ENCODE measurements around the gene TECPR2. TPM values are rescaled to one million over a fixed set of nuclear protein-coding genes. Genes with fewer than 3 reads are reported as not detected.

TECPR2 gene
- total and polyA plus RNA-seq, 2 of the 13 experiments (the other 11 are each of a cell fraction or from before 2014, with no cell fraction given): 3.5 to 5.7 TPM

DNA sequence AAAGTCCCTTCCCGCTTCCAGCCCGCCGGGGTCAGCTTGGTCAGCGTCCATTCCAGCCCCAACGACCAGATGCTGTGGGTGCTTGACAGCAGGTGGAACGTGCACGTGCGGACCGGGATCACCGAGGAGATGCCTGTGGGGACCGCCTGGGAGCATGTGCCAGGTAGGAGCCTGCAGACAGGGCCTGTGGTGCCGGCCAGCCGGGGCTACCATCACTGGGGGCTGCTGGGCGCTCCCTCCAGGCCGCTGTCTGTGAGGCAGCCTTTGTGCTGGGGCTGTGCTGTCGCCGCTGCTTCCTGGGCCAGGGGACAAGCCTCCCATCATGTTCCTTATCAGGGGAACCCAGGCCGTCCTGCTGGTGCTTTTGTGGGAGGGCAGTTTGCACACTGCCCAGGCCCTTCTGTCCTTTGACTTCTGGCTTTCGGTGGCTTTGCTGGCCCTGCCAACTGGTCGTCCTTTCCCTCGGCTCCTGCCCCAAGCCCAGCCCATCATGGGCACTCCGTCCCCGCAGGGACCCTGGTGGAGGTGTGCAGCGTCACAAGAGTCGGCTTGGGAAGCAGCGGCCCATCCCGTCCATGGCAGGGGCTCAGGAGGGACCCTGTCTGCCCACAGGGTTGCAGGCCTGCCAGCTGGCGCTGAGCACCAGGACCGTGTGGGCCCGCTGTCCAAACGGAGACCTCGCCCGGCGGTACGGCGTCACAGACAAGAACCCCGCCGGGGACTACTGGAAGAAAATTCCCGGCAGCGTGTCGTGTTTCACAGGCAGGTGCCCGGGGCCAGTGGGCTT lies 134.4 kb downstream of the TECPR2 start:
- Histone ChIP-seq H3K4me1 (ENCODE audit: insufficient read depth, low read length) (peaks cover 13% of the 10 kb centered on the region), H3K9ac (ENCODE audit: insufficient read depth, low read depth, low read length) (no peak overlapping the region), H3K4me3 (replicated peaks in 1 of 3; ENCODE audit: insufficient read depth in 1 of 3, low read depth in 2 of 3, low read length in 3 of 3) (no peak overlapping the region), H3K4me2 (ENCODE audit: low read depth, low read length) (no peak overlapping the region), H3K9me3 (ENCODE audit: low read length) (no peaks in the 10 kb centered on the region), H3K79me2 (ENCODE audit: insufficient read depth, low read length) (no peaks in the 10 kb centered on the region), H3K27ac (ENCODE audit: extremely low read length, insufficient read depth, low read length) (no peak overlapping the region), H4K20me1 (ENCODE audit: insufficient read depth, low read length) (no peaks in the 10 kb centered on the region), H3K27me3 (ENCODE audit: control insufficient read depth in 1 of 2, insufficient read depth in 2 of 2, low read length in 2 of 2) (no peaks in the 10 kb centered on the region), H3K36me3 (replicated peaks in 1 of 2; ENCODE audit: control insufficient read depth in 1 of 2, insufficient read depth in 2 of 2, low read length in 2 of 2) (peaks cover 7 to 14% of the 10 kb centered on the region in 2 experiments; a peak in 4 of 5 replicates), H2AFZ (ENCODE audit: low read length) (no peak overlapping the region)
- intact Hi-C loops (cut with micrococcal nuclease; ENCODE audit: unreplicated experiment): no loop called here
- BruUV-seq (replicated peaks): no TSS peak
- FAIRE-seq: no peak
- TF ChIP-seq, protein P1, sequence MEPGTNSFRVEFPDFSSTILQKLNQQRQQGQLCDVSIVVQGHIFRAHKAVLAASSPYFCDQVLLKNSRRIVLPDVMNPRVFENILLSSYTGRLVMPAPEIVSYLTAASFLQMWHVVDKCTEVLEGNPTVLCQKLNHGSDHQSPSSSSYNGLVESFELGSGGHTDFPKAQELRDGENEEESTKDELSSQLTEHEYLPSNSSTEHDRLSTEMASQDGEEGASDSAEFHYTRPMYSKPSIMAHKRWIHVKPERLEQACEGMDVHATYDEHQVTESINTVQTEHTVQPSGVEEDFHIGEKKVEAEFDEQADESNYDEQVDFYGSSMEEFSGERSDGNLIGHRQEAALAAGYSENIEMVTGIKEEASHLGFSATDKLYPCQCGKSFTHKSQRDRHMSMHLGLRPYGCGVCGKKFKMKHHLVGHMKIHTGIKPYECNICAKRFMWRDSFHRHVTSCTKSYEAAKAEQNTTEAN (CRISPR knock-in tag; conservative IDR thresholded peaks at IDR 0.05): no peak
- TF ChIP-seq HNRNPL (IDR thresholded peaks at IDR 0.05; ENCODE audit: low read depth, low read length): 0 out of 2 replicates have a peak, but pooled peaks have one; percentile 4
- WGBS (ENCODE audit: low lambda C conversion rate): 96% methylated on average over 21 of the region's 42 CpGs
- in situ Hi-C loops (cut with HindIII; ENCODE audit: extremely low pct_ligation_motif_present, low pct_unique_long_range_greater_than_20kb): no loop called here
- no peak for ATAC-seq
- DNase-seq (ENCODE audit: low spot score): no peak
- ChIA-PET POLR2A (interaction anchor here (0.9 kb wide), 1 partner anchor 13 kb away, joined by 3 read pairs; the partner anchor contains the start of gene ANKRD9), CTCF (ENCODE audit: low intra/inter-chr PET ratio, low total read pairs) (interaction anchor here (1.6 kb wide), 1 partner anchor 59 kb away, joined by 6 read pairs; no protein-coding TSS in a partner anchor)

GRCh38 chr14:102497998-102498677 lies 135.4 kb downstream of the TECPR2 start:
- 87% methylated on average over 18 of the region's 30 CpGs for WGBS (ENCODE audit: low lambda C conversion rate)
- Histone ChIP-seq H3K4me2 (ENCODE audit: low read depth, low read length) (no peak overlapping the region), H3K4me3 (replicated peaks in 1 of 3; ENCODE audit: insufficient read depth in 1 of 3, low read depth in 2 of 3, low read length in 3 of 3) (no peak overlapping the region), H4K20me1 (ENCODE audit: insufficient read depth, low read length) (no peaks in the 10 kb centered on the region), H3K9ac (ENCODE audit: insufficient read depth, low read depth, low read length) (no peak overlapping the region), H3K79me2 (ENCODE audit: insufficient read depth, low read length) (no peaks in the 10 kb centered on the region), H3K9me3 (ENCODE audit: low read length) (no peaks in the 10 kb centered on the region), H3K27ac (ENCODE audit: extremely low read length, insufficient read depth, low read length) (no peak overlapping the region), H2AFZ (ENCODE audit: low read length) (no peak overlapping the region), H3K36me3 (replicated peaks in 1 of 2; ENCODE audit: control insufficient read depth in 1 of 2, insufficient read depth in 2 of 2, low read length in 2 of 2) (peaks cover 7 to 14% of the 10 kb centered on the region in 2 experiments; a peak in 4 of 5 replicates), H3K27me3 (ENCODE audit: control insufficient read depth in 1 of 2, insufficient read depth in 2 of 2, low read length in 2 of 2) (no peaks in the 10 kb centered on the region), H3K4me1 (ENCODE audit: insufficient read depth, low read length) (peaks cover 13% of the 10 kb centered on the region)
- no peak for FAIRE-seq
- intact Hi-C loops (cut with micrococcal nuclease; ENCODE audit: unreplicated experiment) (loop anchor here (1.0 kb wide), 1 partner anchor 60 kb away; no protein-coding TSS in a partner anchor), in situ Hi-C loops (cut with HindIII; ENCODE audit: extremely low pct_ligation_motif_present, low pct_unique_long_range_greater_than_20kb) (no loop called here)
- DNase-seq (ENCODE audit: low spot score): no peak
- CTCF ChIA-PET (ENCODE audit: low intra/inter-chr PET ratio, low total read pairs): interaction anchor here (1.6 kb wide), 1 partner anchor 60 kb away, joined by 6 read pairs; no protein-coding TSS in a partner anchor
- ATAC-seq: peak; percentile 69
- POLR2A ChIA-PET: interaction anchor here (0.8 to 0.9 kb wide), 2 partner anchors 10 to 12 kb away, joined by 3 read pairs; partner anchors contain the start of gene ANKRD9
- BruUV-seq (replicated peaks): no TSS peak
- TF ChIP-seq JUNB (CRISPR knock-in tag; IDR thresholded peaks at IDR 0.05; ENCODE audit: borderline replicate concordance) (no peak), STAG1 (CRISPR knock-in tag; IDR thresholded peaks at IDR 0.05) (peak; percentile 82), ZSCAN29 (CRISPR knock-in tag; conservative IDR thresholded peaks at IDR 0.05) (no peak), HDAC6 (IDR thresholded peaks at IDR 0.05; ENCODE audit: low read depth, low read length) (no peak), KMT2A (CRISPR knock-in tag; IDR thresholded peaks at IDR 0.05) (no peak), NONO (IDR thresholded peaks at IDR 0.05) (no peak), NONO (CRISPR knock-in tag; conservative IDR thresholded peaks at IDR 0.05) (0 out of 2 replicates have a peak, but pooled peaks have one; percentile 22), MAX (IDR thresholded peaks at IDR 0.05) (0 out of 2 replicates have a peak, but pooled peaks have one; percentile 23), MYC (CRISPR knock-in tag; IDR thresholded peaks at IDR 0.05; ENCODE audit: borderline replicate concordance) (0 out of 2 replicates have a peak, but pooled peaks have one; percentile 34), HOXA3 (CRISPR knock-in tag; IDR thresholded peaks at IDR 0.05) (peak; percentile 53; the same call in 1 of the 2 replicates)
- TF ChIP-seq, protein P2, sequence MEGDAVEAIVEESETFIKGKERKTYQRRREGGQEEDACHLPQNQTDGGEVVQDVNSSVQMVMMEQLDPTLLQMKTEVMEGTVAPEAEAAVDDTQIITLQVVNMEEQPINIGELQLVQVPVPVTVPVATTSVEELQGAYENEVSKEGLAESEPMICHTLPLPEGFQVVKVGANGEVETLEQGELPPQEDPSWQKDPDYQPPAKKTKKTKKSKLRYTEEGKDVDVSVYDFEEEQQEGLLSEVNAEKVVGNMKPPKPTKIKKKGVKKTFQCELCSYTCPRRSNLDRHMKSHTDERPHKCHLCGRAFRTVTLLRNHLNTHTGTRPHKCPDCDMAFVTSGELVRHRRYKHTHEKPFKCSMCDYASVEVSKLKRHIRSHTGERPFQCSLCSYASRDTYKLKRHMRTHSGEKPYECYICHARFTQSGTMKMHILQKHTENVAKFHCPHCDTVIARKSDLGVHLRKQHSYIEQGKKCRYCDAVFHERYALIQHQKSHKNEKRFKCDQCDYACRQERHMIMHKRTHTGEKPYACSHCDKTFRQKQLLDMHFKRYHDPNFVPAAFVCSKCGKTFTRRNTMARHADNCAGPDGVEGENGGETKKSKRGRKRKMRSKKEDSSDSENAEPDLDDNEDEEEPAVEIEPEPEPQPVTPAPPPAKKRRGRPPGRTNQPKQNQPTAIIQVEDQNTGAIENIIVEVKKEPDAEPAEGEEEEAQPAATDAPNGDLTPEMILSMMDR (CRISPR knock-in tag; IDR thresholded peaks at IDR 0.05): peak; percentile 71
